ENCODE results near the gene MYLK4.

MYLK4 gene

DNA sequence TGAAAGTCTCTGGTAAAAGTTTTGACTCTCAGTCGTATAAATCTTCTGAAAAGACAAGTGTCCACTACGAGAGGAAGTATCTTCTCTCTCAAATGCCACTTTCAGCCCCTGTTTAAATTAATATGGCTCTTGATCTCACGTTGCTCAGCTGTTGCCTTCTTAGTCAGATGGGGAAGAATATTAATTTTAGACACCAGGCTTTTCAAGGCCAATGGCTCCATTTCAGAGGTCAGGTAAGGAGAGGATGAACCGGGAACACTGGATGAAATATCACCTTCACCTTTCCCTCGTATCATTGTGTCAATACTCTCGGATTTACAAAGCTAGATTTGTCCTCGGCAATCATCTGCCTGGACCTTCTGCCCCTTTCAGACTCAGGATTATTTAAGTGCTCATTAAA lies at the start of gene MYLK4:
MYLK4 (minus strand) TSS at position 91 of the 400 bp plus-strand sequence. CDS start 1,628 bp downstream, outside the sequence.
- DNase-seq, result no peak

DNA sequence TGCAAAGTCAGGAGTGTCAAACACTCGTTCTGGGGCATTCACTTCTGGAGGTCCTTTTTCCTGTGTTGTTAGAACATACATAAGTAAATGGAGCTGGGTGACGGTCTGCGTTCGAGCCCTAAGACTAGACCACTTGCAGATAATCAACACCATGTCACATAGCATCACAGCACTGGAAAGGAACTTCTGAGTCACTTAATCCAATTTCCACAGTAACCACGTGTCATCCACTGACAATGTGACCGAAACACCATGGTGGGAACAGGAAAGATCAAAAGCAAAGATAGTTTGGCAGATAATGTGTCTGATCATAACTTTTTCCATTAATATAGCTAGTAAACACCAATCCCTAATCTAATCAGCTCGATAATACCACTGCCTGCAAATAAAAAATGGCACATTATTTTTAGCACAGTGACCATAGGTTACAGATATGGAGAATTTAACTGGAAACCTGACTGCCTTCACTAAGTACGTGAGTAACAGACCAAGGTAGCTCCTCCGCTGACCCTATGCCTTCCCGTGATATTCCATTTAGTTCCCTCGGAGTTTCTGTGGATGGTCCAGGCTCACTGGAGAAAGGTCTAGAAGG lies 49.3 kb upstream of the MYLK4 start:
- no peak for DNase-seq

DNA sequence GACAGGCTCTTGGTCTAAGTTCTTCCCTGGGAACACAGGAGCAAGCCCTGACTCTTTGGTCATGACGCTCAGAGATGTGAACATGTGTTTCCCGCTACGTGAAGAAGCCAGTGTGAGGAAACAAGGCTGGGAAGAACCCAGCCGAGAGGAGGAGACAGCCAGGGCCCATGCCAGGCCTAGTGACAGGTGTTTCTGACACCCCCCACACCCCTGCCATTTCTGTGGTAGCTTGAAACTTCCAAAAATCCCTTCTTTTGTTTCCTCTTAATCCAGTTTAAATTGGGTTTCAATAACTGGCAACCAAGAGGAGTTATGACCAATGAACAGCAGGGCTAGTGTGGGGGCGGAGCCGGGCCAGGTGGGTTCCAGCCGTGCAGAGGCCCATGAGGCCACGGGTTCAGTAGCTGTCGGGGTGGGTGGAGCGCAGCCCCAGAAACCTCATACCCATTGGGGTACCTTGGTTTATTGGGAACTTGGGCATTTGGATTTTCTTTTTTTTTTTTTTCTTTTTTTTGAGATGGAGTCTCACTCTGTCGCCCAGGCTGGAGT lies 47.9 kb upstream of the MYLK4 start:
- no peak for DNase-seq

- no peak for DNase-seq
Observed at GRCh38 chr6:2797564-2798031, 46.9 kb upstream of the MYLK4 start.

- no peak for DNase-seq
Observed at GRCh38 chr6:2796861-2797260, 46.1 kb upstream of the MYLK4 start.

- no peak for DNase-seq
Observed at GRCh38 chr6:2795956-2796355, 45.2 kb upstream of the MYLK4 start.

DNA sequence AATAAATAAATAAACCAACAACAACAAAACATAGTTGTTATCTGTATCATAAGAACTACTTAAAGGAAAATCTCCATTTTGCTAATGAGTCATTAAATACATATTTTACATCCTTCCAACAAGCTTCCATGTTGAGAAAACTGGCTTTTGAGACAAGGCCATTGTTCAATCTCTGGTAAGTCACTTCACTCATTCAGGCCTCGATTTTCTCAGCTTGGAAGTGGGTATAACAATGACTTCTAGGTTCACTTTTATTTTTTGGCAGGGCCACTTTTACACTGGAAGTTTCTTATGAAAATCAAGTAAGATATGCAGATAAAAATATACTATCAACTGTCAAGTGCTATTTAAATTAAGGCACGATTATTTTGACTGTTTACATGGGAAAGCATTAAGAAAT lies 44.4 kb upstream of the MYLK4 start:
- DNase-seq, result no peak

DNA sequence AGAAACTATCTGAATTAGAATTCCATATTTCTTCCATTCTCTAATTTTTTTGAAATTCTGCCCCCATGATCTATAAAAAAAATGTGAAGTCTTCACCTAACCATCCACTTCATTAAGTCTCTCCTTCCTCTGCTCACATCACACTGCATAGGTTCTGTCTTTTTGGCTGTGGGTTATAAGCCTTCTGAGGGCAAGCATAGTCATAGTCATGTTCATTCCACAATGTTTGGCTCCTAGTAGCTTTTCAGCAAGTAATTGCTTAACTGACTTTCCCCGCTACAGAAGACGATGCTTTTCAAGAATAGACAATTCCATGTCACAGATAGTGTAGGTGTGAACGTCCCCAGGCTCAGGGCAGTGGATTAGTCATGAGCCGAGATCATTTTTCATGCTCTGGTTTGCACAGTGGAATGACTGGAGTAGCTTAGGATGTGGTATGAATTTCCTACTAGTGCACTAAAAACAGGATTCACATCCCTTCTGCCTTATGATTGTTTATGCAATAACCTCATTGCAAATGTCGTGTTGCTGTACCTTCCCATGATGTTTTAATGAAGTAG lies 43.5 kb upstream of the MYLK4 start:
- DNase-seq, result no peak

DNA sequence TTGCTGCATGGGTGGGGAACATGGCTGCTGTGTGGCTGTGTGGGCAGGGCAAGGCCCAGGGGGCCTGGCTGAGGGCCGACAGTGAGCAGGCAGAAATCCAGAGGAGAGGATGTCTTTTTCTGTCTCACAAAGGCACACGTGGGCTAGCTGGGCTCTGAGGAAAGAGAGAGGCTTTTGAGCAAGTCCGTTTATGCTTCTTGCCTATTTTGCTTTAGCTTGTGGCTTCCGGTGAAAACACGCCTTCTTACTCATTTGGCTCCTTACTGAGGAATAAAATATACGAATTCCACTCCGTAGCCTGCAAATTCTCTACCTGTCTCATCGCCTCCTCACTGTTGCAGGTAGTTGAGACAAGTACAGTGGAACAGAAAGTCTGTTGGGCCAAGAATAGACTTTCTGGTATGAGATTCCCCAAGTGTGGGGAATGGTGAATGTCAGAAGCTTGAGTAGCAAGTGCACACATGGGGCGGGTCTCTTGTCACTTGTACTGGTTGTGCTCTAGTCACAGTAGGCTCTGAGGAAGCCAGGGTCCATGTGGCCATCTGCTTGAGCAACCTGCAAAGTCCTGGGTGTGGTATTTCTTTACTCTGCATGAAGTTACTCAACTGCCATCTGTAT lies 42.9 kb upstream of the MYLK4 start:
- peak; percentile 50 for DNase-seq

- no peak for DNase-seq
Observed at GRCh38 chr6:2792330-2793110, 41.8 kb upstream of the MYLK4 start.

DNA sequence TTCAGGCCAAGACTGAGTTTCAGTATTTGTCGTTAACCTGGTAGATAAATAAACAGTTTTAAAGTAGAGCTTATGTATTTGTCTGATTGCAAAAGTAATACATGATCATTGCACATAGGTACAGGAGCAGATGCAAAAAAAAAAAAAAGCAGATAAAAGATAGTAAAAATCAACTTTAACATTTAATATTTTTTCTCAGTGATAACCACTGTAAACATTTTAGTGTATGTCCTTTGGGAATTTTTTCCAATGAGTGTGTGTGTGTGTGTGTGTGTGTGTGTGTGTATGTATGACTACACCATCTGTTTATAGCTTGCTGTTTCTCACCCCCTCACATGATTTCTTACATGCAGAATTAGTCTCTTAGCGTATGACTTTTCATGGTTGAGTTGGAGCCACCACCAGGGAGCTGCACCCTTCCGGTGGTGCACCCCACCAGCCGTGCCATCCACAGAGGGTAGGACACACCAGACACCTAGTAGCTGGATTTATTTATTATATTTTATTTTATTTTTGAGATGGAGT lies 40.8 kb upstream of the MYLK4 start:
- no peak for DNase-seq

DNA sequence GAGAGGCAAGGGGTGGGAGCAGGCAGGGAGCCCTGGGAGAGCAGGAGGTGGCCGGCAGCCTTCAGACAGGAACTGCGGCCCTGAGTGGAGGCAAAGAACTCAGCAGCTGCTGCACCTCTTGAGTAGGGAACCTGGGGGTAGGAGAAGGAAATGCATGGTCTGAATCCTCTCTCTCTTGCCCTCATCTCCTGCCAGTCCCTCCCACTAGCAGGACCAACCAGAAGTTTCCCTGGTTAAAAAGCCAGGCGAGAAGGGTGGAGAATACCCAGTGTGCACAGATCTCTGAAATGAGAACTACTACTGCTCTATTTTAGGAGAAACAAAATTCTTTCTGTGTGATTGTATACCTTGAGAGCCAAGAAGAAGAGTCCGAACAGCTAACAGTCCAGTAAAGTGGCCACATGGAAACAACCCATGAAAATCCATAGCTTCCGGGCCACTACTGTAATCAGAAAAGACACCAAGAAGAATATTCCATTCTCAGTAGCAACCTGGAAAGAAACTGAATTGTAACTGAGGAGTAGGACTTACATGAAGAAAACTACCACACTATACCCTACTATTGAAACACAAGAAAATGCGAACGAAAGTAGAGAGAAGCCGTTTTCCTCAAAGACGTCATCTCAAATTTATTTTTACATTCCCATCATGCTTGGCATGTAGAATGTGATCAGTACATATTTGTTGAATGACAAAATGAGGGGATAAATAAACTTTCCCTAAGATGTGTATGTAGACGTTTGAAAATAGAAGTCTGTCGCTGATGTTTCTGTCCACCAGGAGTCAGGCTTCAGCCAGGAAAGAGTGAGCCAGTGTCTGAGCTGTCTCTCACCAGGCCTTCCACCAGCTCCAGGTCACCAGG lies 40.1 kb upstream of the MYLK4 start:
- DNase-seq, result peak; percentile 71

DNA sequence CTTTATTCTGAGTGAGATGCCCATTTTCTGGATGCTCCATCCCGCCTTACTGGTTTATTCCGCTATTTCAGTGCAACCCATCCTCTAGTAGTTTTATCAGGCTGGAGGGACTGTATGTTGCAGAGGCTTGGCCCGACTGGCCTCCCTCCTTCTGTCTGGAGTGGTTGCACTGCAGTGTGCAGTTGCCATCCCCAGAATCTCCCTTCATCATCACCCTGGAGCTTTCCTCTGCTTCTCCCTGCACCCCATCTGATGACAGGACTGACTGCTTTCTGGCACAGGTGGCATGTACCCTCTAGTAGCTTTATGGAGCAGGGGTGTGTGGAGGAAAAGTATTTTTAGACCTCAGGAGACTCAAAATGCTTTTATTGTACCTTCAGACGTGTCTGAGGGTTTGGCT lies 35.5 kb upstream of the MYLK4 start:
- DNase-seq, result no peak

DNA sequence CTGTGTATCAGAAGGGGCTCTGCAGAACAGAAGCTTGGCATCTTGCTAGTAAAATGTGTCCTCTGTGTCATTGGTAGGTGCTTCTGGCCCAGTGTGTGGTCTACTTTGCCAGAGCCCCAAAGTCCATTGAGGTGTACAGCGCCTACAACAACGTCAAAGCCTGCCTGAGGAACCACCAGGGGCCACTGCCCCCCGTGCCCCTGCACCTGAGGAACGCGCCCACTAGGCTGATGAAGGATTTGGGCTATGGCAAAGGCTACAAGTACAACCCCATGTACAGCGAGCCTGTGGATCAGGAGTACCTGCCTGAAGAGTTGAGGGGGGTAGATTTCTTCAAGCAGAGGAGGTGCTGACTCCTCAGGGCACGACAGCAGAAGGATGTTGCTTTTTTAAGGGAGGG lies 34.2 kb upstream of the MYLK4 start:
- no peak for DNase-seq

GRCh38 chr6:2784061-2784460 lies 33.3 kb upstream of the MYLK4 start:
- no peak for DNase-seq

DNA sequence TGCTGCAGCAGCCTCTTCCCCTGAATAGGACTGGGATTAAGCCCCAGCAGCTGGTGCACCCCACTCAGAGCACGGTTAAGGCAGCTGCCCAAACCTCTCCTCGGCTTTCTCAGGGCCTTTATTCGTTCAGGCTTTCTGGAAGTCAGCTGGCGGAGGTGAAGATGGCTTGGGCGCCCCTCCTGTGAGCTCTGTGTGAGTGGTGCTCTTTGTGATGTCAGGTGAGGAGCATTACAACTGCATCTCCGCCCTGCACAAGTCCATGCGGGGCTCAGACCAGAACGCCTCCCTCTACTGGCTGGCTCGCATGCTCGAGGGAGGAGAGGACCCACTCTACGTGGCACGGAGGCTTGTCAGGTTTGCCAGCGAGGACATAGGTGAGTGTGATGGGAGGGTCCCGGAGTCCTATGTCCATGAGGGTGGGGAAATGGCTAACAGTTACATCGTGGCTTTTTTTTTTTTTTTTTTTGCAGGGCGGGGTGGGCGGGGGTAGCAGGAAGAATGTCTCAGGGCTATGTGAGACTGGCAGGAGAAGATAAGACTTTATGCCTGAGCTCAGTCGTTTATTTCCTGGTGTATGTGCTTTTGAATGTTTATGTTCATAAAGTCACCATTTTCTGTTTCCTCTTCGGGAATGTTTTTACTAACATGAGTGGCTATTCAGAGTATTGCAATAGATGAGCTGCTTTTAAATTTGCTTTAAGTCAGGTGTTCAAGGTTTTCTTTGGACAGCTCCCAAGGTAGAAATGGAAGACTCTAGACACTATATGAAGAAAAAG lies 32.7 kb upstream of the MYLK4 start:
- no peak for DNase-seq

GRCh38 chr6:2782825-2783187 lies 32.1 kb upstream of the MYLK4 start:
- DNase-seq, result no peak

GRCh38 chr6:2782356-2782708 lies 31.6 kb upstream of the MYLK4 start:
- DNase-seq, result no peak

- DNase-seq, result no peak
Observed at GRCh38 chr6:2781685-2782355, 31.1 kb upstream of the MYLK4 start.

DNA sequence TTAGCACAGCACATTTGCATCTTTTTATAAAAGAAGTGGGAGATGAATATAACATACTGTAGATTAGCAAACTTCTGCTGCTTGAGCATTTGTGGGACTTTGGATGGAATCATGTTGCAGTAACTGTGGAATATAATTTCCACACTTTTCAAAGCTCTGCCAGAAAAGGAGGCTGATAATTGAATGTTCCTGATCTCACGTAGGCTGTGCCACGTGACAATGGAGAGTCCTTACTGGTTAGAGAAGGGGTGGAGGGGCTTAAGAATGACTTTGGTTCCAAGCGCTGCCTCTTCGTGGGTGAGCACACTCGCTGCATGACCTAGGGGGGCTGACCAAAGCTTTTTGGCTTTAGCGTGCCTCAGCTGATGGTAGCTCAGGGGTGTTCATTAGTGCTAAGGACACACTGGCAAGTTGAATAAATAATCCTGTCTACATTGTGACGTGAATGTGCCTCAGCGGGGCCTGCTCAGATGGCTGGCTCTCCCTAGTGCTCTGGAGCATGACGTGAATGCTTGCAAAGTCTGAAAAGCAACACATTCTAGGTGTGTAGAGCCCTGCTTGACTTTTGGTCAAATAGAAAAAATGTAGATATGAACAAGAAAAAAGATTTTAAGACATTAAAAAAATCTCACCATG lies 29.5 kb upstream of the MYLK4 start:
- no peak for DNase-seq

- no peak for DNase-seq
Observed at GRCh38 chr6:2777249-2777648, 26.5 kb upstream of the MYLK4 start.
